ENCODE data around the gene SEMA7A. TPM values are rescaled to one million over a fixed set of nuclear protein-coding genes. Genes with fewer than 3 reads are reported as not detected.
"Not testable (repeated sequence)": the region's sequence is repeated elsewhere in the genome, so short reads cannot be mapped to it uniquely, and the experiment has no call there.

Gene SEMA7A
- total RNA-seq, 1 experiment from 2014 or later, result 14.3 TPM

DNA sequence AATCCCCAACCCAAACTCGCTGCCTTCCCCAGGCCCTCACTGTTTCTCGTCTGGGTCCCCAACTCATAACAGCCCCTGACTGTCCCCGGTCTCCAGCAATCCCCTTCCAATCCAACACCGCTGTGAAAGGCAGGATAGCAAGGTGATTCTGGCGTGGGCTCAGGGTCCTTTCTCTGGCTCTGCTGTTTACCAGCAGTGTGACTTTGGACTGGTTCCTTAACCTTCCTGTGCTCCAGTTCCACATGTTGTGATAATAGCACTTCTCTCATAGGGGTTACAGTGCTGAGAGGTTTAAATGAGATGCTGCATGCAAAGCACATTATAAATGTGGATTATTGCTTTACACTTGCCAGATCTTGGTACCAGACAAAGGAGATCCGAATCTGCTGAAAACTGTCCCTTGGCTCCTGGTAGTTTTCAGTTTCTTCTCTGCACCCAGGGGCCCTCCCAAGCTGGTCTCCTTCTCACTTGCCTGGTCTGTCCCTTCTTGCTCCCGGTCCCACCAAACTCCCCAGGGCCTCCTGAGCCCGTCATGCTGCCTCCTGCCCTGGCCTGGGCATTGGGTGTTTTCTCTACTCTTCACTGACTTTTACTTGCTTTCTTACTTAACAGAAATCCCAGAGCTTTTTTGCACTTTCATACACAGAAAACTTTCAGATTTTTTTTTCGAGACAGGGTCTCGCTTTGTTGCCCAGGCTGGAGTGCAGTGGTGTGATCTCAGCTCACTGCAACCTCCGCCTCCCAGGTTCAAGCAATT is 39.5 kb downstream of the SEMA7A start:
- no peak for DNase-seq (ENCODE audit: low spot score)
- in situ Hi-C loops (cut with HindIII; ENCODE audit: low sequenced_read_pairs), result no loop called here

- in situ Hi-C loops (cut with HindIII; ENCODE audit: low sequenced_read_pairs), result no loop called here
- no peak for DNase-seq (ENCODE audit: low spot score)
Observed at GRCh38 chr15:74393423-74393822, 40.3 kb downstream of the SEMA7A start.

GRCh38 chr15:74392902-74393301 is 40.9 kb downstream of the SEMA7A start:
- no peak for DNase-seq (ENCODE audit: low spot score)
- in situ Hi-C loops (cut with HindIII; ENCODE audit: low sequenced_read_pairs), result no loop called here

DNA sequence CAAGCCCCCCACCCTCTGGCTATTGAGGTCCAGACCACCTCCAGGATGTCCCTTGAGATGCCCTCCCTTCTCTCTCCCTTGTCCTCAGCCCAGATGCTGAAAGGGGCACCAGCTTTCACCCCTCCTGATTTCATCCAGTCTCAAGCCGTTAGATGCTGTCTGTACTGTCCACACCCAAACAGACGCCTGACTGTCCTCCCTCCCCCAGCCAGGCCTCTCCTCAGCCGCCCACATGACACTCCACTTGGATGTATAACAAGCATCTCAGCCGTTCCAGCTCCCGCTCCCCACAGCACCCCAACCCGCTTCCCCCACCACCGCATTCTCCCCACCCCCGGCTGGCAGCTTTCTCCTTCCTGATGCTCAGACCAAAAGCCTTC is 41.3 kb downstream of the SEMA7A start:
- in situ Hi-C loops (cut with HindIII; ENCODE audit: low sequenced_read_pairs), result no loop called here
- no peak for DNase-seq (ENCODE audit: low spot score)

DNA sequence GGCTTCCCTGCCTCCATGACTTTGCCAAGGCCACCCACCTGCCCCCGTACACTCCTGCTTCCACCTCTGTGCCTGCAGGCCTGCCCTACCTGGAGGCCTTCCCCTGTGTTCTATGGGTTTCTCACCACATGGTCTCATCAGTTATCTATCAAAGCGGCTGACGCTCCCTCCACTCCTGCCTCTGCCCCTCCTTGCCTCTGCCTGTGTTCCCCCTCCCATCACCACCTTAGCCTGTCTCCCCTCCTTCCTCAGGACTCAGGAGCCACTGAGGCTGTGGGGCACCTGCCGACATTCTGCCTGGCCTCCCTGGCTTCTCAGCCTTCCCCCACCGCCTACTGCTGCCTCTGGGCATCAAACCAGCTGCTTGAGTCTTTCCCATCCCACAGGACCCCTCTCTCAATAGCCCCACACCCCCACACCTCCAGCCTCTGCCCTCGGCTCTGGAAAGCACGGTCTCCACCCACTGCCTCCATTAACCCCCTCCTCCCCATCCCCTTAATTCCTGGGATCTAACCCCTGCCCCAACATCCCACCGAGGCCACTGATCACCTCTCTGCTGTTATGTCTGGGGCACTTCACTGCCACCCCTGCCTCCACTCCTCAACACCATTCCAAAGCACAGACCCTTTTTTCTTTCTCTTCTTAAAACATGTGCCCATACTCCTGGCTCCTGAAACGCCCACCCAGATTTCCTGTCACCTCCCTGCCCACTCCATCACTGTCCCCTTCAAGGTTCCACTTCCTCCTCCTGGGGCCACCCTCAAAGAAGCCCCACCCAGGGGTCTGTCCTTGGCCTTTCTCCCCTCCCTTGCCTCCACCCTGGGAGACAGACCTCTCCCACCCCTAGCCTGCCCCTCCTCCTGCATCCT is 41.9 kb downstream of the SEMA7A start:
- in situ Hi-C loops (cut with HindIII; ENCODE audit: low sequenced_read_pairs), result no loop called here
- no peak for DNase-seq (ENCODE audit: low spot score)

DNA sequence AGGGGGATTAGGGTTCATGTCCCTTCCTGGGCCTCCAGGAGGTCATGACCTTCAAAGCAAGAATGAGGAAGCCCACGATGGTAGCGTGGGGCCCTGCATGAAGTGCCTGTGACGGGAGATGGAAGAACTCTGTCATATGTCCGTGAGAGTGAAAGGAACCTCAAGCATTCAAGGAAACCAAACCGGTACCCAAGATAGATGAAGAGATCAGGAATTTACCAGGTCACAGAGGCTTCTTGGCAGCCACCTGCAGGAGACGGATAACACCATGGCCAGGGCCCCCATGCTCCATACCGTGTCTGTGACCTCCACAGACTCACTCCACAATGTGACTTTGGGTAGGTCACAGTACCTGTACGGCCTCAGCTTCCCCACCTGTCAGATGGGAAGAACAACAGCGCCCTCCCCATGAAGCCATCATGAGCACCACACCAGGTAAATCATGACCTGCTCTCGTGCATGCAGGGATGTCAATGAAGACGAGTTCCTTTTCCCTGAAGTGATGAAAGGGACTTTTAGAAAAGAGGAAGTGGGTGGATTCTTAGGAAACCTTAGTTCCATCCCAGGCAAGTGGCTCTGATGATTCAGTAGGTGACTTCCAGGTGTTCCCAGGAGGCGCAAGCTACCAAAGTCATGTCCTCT is 43.0 kb downstream of the SEMA7A start:
- DNase-seq (ENCODE audit: low spot score), result no peak
- in situ Hi-C loops (cut with HindIII; ENCODE audit: low sequenced_read_pairs), result no loop called here

- in situ Hi-C loops (cut with HindIII; ENCODE audit: low sequenced_read_pairs); DNase-seq (ENCODE audit: low spot score): not testable (repeated sequence)
Observed at GRCh38 chr15:74390049-74390646, 43.6 kb downstream of the SEMA7A start.

DNA sequence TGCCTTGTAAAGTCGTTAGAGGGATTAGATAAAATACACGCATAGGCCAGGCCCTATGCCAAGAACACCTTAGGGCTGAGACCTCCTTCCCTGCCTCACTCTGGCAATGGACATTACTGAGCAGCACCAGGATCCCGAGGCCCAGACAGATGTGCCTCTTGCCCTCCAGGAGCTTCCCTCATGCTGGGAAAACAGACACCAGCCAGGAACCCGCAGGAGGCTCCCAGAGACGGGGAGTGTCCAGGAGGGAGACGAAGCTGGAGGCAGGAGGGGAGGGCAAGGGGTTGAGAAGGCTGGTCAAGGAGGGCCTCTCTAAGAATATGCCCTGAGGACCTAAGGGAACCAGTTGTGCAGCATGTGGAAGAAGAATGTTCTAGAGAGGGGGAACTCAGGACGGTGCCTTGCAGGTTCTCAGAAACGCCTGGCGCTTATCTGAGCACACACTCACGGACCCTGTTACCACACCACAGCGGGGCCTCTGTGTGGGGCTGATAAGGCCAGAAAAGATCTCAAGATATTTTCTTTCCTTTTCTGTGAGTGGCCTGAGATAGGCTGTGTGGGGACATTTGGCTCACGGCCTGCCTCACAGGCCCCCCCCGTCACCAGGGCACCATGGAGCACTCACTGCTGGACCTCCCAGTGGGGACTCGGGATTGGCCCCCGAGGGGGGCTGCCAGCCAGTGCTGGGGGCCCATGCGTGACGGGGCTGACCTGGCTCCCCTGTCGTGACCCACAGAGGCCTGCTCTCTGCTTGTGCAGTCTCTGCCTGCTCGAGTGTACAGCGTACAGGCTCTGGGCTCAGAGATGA is 44.3 kb downstream of the SEMA7A start:
- no peak for DNase-seq (ENCODE audit: low spot score)
- in situ Hi-C loops (cut with HindIII; ENCODE audit: low sequenced_read_pairs), result no loop called here

- in situ Hi-C loops (cut with HindIII; ENCODE audit: low sequenced_read_pairs), result no loop called here
- DNase-seq (ENCODE audit: low spot score), result no peak
Observed at GRCh38 chr15:74388363-74388951, 45.3 kb downstream of the SEMA7A start.

- in situ Hi-C loops (cut with HindIII; ENCODE audit: low sequenced_read_pairs), result no loop called here
- no peak for DNase-seq (ENCODE audit: low spot score)
Observed at GRCh38 chr15:74387621-74388362, 46.0 kb downstream of the SEMA7A start.

DNA sequence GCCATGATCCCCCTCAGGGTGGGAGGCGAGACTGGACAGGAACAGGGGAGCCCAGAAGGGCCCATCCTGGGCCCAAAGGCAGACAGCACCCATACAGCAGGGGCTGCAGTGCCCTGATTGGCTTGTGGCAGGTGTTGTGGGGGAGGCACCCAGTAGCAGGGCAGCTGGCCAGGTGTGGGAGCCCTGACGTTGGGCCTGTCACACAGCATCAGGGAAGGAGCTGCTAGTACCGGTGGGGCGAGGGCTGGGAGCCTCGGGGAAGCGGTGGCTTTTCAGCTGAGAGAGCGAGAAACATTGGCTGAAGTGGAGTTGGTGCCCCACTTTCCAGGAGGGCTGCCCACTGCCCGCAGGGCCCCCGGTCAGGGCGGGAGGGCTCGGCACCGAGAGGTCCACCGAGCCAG is 46.6 kb downstream of the SEMA7A start:
- no peak for DNase-seq (ENCODE audit: low spot score)
- in situ Hi-C loops (cut with HindIII; ENCODE audit: low sequenced_read_pairs), result no loop called here

DNA sequence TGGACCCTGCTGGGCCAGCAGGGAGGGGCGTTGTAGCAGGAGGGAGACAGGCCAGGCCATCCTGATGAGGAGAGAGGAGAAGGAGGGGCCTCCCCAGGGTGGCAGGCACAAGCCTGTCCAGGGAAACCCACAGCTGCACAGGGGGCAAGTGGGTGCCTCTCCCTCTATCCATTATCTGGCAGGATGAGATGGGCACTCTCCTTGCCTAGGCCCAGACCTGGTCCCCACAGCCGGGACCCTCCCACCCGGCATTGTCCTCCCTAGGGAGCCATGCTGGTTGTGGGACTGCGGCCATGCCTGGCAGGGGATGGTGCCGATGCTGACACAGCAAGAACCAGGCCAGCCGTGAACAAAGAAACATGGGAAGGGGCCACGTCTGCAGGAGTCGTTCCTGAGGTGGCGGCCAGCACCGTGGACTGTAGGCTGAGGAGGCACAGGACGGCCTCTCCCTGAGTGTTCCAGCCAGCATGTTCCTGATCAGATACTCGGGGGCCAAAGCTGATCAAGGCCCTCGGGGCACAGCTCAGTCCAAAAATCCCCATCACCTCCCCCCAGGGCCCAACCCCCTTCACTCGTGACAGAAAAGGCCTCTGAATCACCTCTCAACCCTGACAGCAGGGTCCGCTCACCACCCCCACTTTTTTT is 47.1 kb downstream of the SEMA7A start:
- DNase-seq (ENCODE audit: low spot score), result no peak
- in situ Hi-C loops (cut with HindIII; ENCODE audit: low sequenced_read_pairs), result no loop called here

- DNase-seq (ENCODE audit: low spot score), result no peak
- in situ Hi-C loops (cut with HindIII; ENCODE audit: low sequenced_read_pairs), result no loop called here
Observed at GRCh38 chr15:74385733-74386132, 48.0 kb downstream of the SEMA7A start.

DNA sequence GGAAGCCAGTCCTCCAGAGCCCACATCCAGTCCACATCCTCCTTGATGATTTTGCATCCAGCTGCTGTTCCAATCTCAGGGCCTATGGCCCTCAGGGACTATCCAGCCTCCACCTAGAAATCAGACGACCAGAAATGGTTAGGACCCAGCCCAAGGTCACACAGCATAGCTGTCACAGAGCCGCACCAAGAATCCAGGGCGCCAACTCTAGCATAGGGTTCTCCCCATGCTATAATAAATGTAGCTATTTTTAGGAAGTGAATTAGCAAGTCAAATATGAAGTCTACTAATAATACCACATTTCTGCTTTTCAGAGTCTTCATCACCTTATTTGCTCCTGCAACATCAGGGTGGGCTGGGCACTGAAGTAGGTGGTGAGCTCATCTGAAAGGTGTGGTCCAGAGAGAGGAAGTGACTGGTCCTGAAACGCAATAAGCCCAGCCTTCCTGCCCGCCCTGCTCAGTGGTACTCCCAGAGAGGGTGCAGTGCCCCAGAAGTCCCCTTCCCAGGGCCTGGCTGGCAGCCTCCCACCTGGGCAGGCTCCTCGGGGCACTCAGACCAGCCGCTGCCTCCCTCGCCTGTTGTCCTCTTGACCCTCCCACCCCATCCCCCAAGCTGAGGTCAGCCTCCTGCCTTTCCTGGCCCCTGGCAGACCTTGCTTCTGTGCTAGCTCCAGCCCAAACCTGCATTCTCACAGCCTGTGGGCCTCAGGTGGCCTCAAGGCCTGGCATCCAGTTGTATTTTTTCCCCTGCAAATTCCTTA is 48.7 kb downstream of the SEMA7A start:
- no peak for DNase-seq (ENCODE audit: low spot score)

GRCh38 chr15:74384566-74384880 is 49.2 kb downstream of the SEMA7A start:
- in situ Hi-C loops (cut with HindIII; ENCODE audit: low sequenced_read_pairs), result no loop called here
- no peak for DNase-seq (ENCODE audit: low spot score)

More for the DNA sequence above, 48.7 kb downstream of the SEMA7A start:
- in situ Hi-C loops (cut with HindIII; ENCODE audit: low sequenced_read_pairs), result no loop called here

- no peak for DNase-seq (ENCODE audit: low spot score)
- in situ Hi-C loops (cut with HindIII; ENCODE audit: low sequenced_read_pairs), result no loop called here
Observed at GRCh38 chr15:74383695-74384565, 49.8 kb downstream of the SEMA7A start.

All from G401 (cell line).